ENCODE data around the gene C11orf65.

Gene C11orf65

GRCh38 chr11:108474664-108475463 is 7.5 kb upstream of the C11orf65 start:
- TF ChIP-seq POLR2AphosphoS5 (IDR thresholded peaks at IDR 0.05; ENCODE audit: low read depth, low read length) (no peak), FOXP2 (optimal IDR thresholded peaks at IDR 0.05; ENCODE audit: borderline replicate concordance, extremely low read depth, extremely low read length, insufficient read depth) (no peak), SIN3A (IDR thresholded peaks at IDR 0.05; ENCODE audit: borderline replicate concordance, insufficient read depth, low read length) (no peak), TAF1 (IDR thresholded peaks at IDR 0.05; ENCODE audit: borderline replicate concordance, insufficient read depth, low read length) (no peak), REST (IDR thresholded peaks at IDR 0.05; ENCODE audit: insufficient read depth in 1 of 2, low read depth in 2 of 2, low read length in 2 of 2) (no peak)

GRCh38 chr11:108472681-108473080 is 5.4 kb upstream of the C11orf65 start:
- TF ChIP-seq REST (IDR thresholded peaks at IDR 0.05; ENCODE audit: insufficient read depth in 1 of 2, low read depth in 2 of 2, low read length in 2 of 2) = no peak
- TF ChIP-seq SIN3A (IDR thresholded peaks at IDR 0.05; ENCODE audit: borderline replicate concordance, insufficient read depth, low read length) = no peak
- no peak for TF ChIP-seq FOXP2 (optimal IDR thresholded peaks at IDR 0.05; ENCODE audit: borderline replicate concordance, extremely low read depth, extremely low read length, insufficient read depth)
- TF ChIP-seq TAF1 (IDR thresholded peaks at IDR 0.05; ENCODE audit: borderline replicate concordance, insufficient read depth, low read length) = no peak
- TF ChIP-seq POLR2AphosphoS5 (IDR thresholded peaks at IDR 0.05; ENCODE audit: low read depth, low read length) = no peak

- TF ChIP-seq POLR2AphosphoS5 (IDR thresholded peaks at IDR 0.05; ENCODE audit: low read depth, low read length) (no peak), SIN3A (IDR thresholded peaks at IDR 0.05; ENCODE audit: borderline replicate concordance, insufficient read depth, low read length) (no peak), TAF1 (IDR thresholded peaks at IDR 0.05; ENCODE audit: borderline replicate concordance, insufficient read depth, low read length) (no peak), FOXP2 (optimal IDR thresholded peaks at IDR 0.05; ENCODE audit: borderline replicate concordance, extremely low read depth, extremely low read length, insufficient read depth) (no peak), REST (IDR thresholded peaks at IDR 0.05; ENCODE audit: insufficient read depth in 1 of 2, low read depth in 2 of 2, low read length in 2 of 2) (no peak)
Observed at GRCh38 chr11:108468478-108468864, 1.1 kb upstream of the C11orf65 start.

GRCh38 chr11:108466405-108466804 is 924 bp downstream of the C11orf65 start:
- no peak for TF ChIP-seq REST (IDR thresholded peaks at IDR 0.05; ENCODE audit: insufficient read depth in 1 of 2, low read depth in 2 of 2, low read length in 2 of 2)
- TF ChIP-seq FOXP2 (optimal IDR thresholded peaks at IDR 0.05; ENCODE audit: borderline replicate concordance, extremely low read depth, extremely low read length, insufficient read depth) = no peak
- TF ChIP-seq POLR2AphosphoS5 (IDR thresholded peaks at IDR 0.05; ENCODE audit: low read depth, low read length) = no peak
- TF ChIP-seq SIN3A (IDR thresholded peaks at IDR 0.05; ENCODE audit: borderline replicate concordance, insufficient read depth, low read length) = no peak
- TF ChIP-seq TAF1 (IDR thresholded peaks at IDR 0.05; ENCODE audit: borderline replicate concordance, insufficient read depth, low read length) = no peak

Data from PFSK-1 (cell line).